Right hindlimb (tissue), 1 donor: ENCODE data around the gene TMEM132D.

Experiments
- DNase-seq: peaks from one replicate; pipeline ENCODE4 v3.0.0-alpha.2; 2018

Gene TMEM132D

GRCh38 chr12:129527506-129527905, 376.3 kb downstream of the TMEM132D start:
- no peak for DNase-seq

- DNase-seq: no peak
These were observed 380.2 kb downstream of the TMEM132D start for GRCh38 chr12:129523621-129524020.

- DNase-seq: no peak
These were observed 383.1 kb downstream of the TMEM132D start for GRCh38 chr12:129520739-129521138.

- no peak for DNase-seq
These were observed 400.0 kb downstream of the TMEM132D start for GRCh38 chr12:129503802-129504201.

- DNase-seq: no peak
These were observed 407.6 kb downstream of the TMEM132D start for GRCh38 chr12:129496226-129496625.

GRCh38 chr12:129494766-129495165, 409.1 kb downstream of the TMEM132D start:
- DNase-seq: no peak

- no peak for DNase-seq
These were observed 409.6 kb downstream of the TMEM132D start for GRCh38 chr12:129494260-129494659.

- no peak for DNase-seq
These were observed 414.6 kb downstream of the TMEM132D start for GRCh38 chr12:129489100-129489676.

- no peak for DNase-seq
These were observed 416.9 kb downstream of the TMEM132D start for GRCh38 chr12:129486931-129487330.

- no peak for DNase-seq
These were observed 420.5 kb downstream of the TMEM132D start for GRCh38 chr12:129483111-129483893.

- peak; percentile 23 for DNase-seq
These were observed 421.9 kb downstream of the TMEM132D start for GRCh38 chr12:129481921-129482320.

GRCh38 chr12:129470196-129470595, 433.6 kb downstream of the TMEM132D start:
- no peak for DNase-seq

GRCh38 chr12:129467726-129468125, 436.1 kb downstream of the TMEM132D start:
- no peak for DNase-seq

- no peak for DNase-seq
These were observed 436.5 kb downstream of the TMEM132D start for GRCh38 chr12:129467289-129467688.

- no peak for DNase-seq
These were observed 437.3 kb downstream of the TMEM132D start for GRCh38 chr12:129466499-129466898.

- DNase-seq: no peak
These were observed 443.9 kb downstream of the TMEM132D start for GRCh38 chr12:129459886-129460285.

GRCh38 chr12:129446696-129447095, 457.1 kb downstream of the TMEM132D start:
- DNase-seq: no peak

- DNase-seq: no peak
These were observed 463.5 kb downstream of the TMEM132D start for GRCh38 chr12:129440278-129440677.

- DNase-seq: no peak
These were observed 469.0 kb downstream of the TMEM132D start for GRCh38 chr12:129434790-129435189.

GRCh38 chr12:129428240-129428936, 475.4 kb downstream of the TMEM132D start:
- DNase-seq: no peak

- no peak for DNase-seq
These were observed 480.7 kb downstream of the TMEM132D start for GRCh38 chr12:129423041-129423580.

- DNase-seq: no peak
These were observed 490.5 kb downstream of the TMEM132D start for GRCh38 chr12:129413295-129413694.

GRCh38 chr12:129409281-129409680, 494.5 kb downstream of the TMEM132D start:
- DNase-seq: no peak

- DNase-seq: no peak
These were observed 499.3 kb downstream of the TMEM132D start for GRCh38 chr12:129404556-129404955.
